ENCODE data around the gene ELOA.

ELOA gene

GRCh38 chr1:23803674-23804073, 60.4 kb downstream of the ELOA start:
- CTCF ChIA-PET: interaction anchor here (1.2 to 16.4 kb wide), 3 partner anchors 7 to 113 kb away, joined by 3 to 169 read pairs (median 3); no protein-coding TSS in a partner anchor
- POLR2A ChIA-PET: no interaction called here
- DNase-seq (ENCODE audit: extremely low spot score): no peak
- no peak for TF ChIP-seq CTCF (IDR thresholded peaks at IDR 0.05; ENCODE audit: control extremely low read depth, extremely low read depth, low read depth, missing control alignments)

GRCh38 chr1:23804183-23804835, 61.0 kb downstream of the ELOA start:
- no peak for DNase-seq (ENCODE audit: extremely low spot score)
- ChIA-PET POLR2A (no interaction called here), CTCF (interaction anchor here (1.2 to 1.8 kb wide), 3 partner anchors 32 to 112 kb away, joined by 3 to 8 read pairs (median 7); no protein-coding TSS in a partner anchor)
- no peak for TF ChIP-seq CTCF (IDR thresholded peaks at IDR 0.05; ENCODE audit: control extremely low read depth, extremely low read depth, low read depth, missing control alignments)

- CTCF ChIA-PET: interaction anchor here (0.6 to 9.8 kb wide), 4 partner anchors 18 to 112 kb away, joined by 3 to 185 read pairs (median 8); partner anchors contain the start of gene HMGCL
- POLR2A ChIA-PET: no interaction called here
- no peak for TF ChIP-seq CTCF (IDR thresholded peaks at IDR 0.05; ENCODE audit: control extremely low read depth, extremely low read depth, low read depth, missing control alignments)
- DNase-seq (ENCODE audit: extremely low spot score): no peak
These were observed 61.8 kb downstream of the ELOA start for GRCh38 chr1:23805025-23805424.

- ChIA-PET POLR2A (no interaction called here), CTCF (interaction anchor here (1.3 to 12.5 kb wide), 7 partner anchors 11 to 222 kb away, joined by 4 to 185 read pairs (median 8); partner anchors contain the start of genes GALE, HMGCL and LYPLA2)
- no peak for DNase-seq (ENCODE audit: extremely low spot score)
- TF ChIP-seq CTCF (IDR thresholded peaks at IDR 0.05; ENCODE audit: control extremely low read depth, extremely low read depth, low read depth, missing control alignments): no peak
These were observed 63.0 kb downstream of the ELOA start for GRCh38 chr1:23806280-23806679.

GRCh38 chr1:23807453-23807852, 64.2 kb downstream of the ELOA start:
- CTCF ChIA-PET: interaction anchor here (1.0 to 12.5 kb wide), 6 partner anchors 12 to 221 kb away, joined by 3 to 185 read pairs (median 88); partner anchors contain the start of genes GALE, HMGCL and LYPLA2
- POLR2A ChIA-PET: interaction anchor here (0.5 kb wide), 1 partner anchor 32 kb away, joined by 6 read pairs; no protein-coding TSS in a partner anchor
- DNase-seq (ENCODE audit: extremely low spot score): no peak
- no peak for TF ChIP-seq CTCF (IDR thresholded peaks at IDR 0.05; ENCODE audit: control extremely low read depth, extremely low read depth, low read depth, missing control alignments)

- CTCF ChIA-PET: interaction anchor here (0.7 to 12.5 kb wide), 34 partner anchors 13 to 327 kb away, joined by 3 to 185 read pairs (median 9); partner anchors contain the start of genes CNR2, FUCA1, GALE and HMGCL
- POLR2A ChIA-PET: interaction anchor here (1.0 kb wide), 1 partner anchor 16 kb away, joined by 4 read pairs; the partner anchor contains the start of gene HMGCL
- DNase-seq (ENCODE audit: extremely low spot score): peak; percentile 86
- peak; percentile 97 for TF ChIP-seq CTCF (IDR thresholded peaks at IDR 0.05; ENCODE audit: control extremely low read depth, extremely low read depth, low read depth, missing control alignments)
These were observed 66.5 kb downstream of the ELOA start for GRCh38 chr1:23809751-23810171.
